Measurements from ENCODE around the gene REEP5.
"Not testable (repeated sequence)": the region's sequence is repeated elsewhere in the genome, so short reads cannot be mapped to it uniquely, and the experiment has no call there.

Gene REEP5

GRCh38 chr5:112960863-112961504 is 39.0 kb upstream of the REEP5 start:
- in situ Hi-C loops (cut with MboI; ENCODE audit: low sequenced_read_pairs, unreplicated experiment) = no loop called here
- no peak for TF ChIP-seq CTCF (IDR thresholded peaks at IDR 0.05; ENCODE audit: borderline replicate concordance, control extremely low read depth, extremely low read depth, insufficient read depth, missing control alignments)
- DNase-seq (ENCODE audit: low spot score) = no peak

- DNase-seq (ENCODE audit: low spot score) = no peak
Observed at GRCh38 chr5:112960315-112960714, 38.3 kb upstream of the REEP5 start.

GRCh38 chr5:112959872-112960271 is 37.8 kb upstream of the REEP5 start:
- in situ Hi-C loops (cut with MboI; ENCODE audit: low sequenced_read_pairs, unreplicated experiment); DNase-seq (ENCODE audit: low spot score): not testable (repeated sequence)

More at GRCh38 chr5:112960315-112960714, 38.3 kb upstream of the REEP5 start:
- no peak for TF ChIP-seq CTCF (IDR thresholded peaks at IDR 0.05; ENCODE audit: borderline replicate concordance, control extremely low read depth, extremely low read depth, insufficient read depth, missing control alignments)
- in situ Hi-C loops (cut with MboI; ENCODE audit: low sequenced_read_pairs, unreplicated experiment) = no loop called here

GRCh38 chr5:112958093-112959088 is 36.4 kb upstream of the REEP5 start:
- TF ChIP-seq CTCF (IDR thresholded peaks at IDR 0.05; ENCODE audit: borderline replicate concordance, control extremely low read depth, extremely low read depth, insufficient read depth, missing control alignments) = no peak
- no peak for DNase-seq (ENCODE audit: low spot score)
- in situ Hi-C loops (cut with MboI; ENCODE audit: low sequenced_read_pairs, unreplicated experiment) = no loop called here

- no peak for DNase-seq (ENCODE audit: low spot score)
- no peak for TF ChIP-seq CTCF (IDR thresholded peaks at IDR 0.05; ENCODE audit: borderline replicate concordance, control extremely low read depth, extremely low read depth, insufficient read depth, missing control alignments)
- in situ Hi-C loops (cut with MboI; ENCODE audit: low sequenced_read_pairs, unreplicated experiment) = no loop called here
Observed at GRCh38 chr5:112957036-112957808, 35.2 kb upstream of the REEP5 start.

- in situ Hi-C loops (cut with MboI; ENCODE audit: low sequenced_read_pairs, unreplicated experiment) = no loop called here
- no peak for DNase-seq (ENCODE audit: low spot score)
- no peak for TF ChIP-seq CTCF (IDR thresholded peaks at IDR 0.05; ENCODE audit: borderline replicate concordance, control extremely low read depth, extremely low read depth, insufficient read depth, missing control alignments)
Observed at GRCh38 chr5:112956606-112957005, 34.6 kb upstream of the REEP5 start.

Measured in GM13976 (cell line).